ENCODE data around the gene VSIG4. TPM values are rescaled to one million over a fixed set of nuclear protein-coding genes. Genes with fewer than 3 reads are reported as not detected.
"Not testable (repeated sequence)": the region's sequence is repeated elsewhere in the genome, so short reads cannot be mapped to it uniquely, and the experiment has no call there.

Gene VSIG4
- total and polyA plus RNA-seq, 10 of the 15 experiments (the other 5 are each of a cell fraction or from before 2014, with no cell fraction given): 0.05 to 0.36 TPM; not detected in 8

DNA sequence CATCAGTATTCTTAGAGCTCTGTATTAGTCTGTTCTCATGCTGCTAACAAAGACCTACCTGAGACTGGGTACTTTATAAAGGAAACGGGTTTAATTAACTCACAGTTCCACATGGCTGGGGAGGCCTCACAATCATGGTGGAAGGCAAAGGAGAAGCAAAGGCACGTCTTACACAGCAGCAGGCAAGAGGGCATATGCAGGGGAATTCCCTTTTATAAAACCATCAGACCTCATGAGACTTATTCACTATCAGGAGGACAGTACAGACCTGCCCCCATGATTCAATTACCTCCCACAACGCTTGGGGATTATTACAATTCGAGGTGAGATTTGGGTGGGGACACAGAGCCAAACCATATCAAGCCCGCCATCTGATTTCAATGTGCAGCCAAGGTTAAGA is 17.1 kb upstream of the VSIG4 start:
- H3K4me1 ChIP-seq (ENCODE audit: control insufficient read depth, insufficient read depth, low read length); FAIRE-seq; intact Hi-C loops (cut with micrococcal nuclease; ENCODE audit: unreplicated experiment); H2AFZ ChIP-seq (ENCODE audit: control insufficient read depth, low read depth, low read length); POLR2A ChIA-PET; RAD21 ChIA-PET (ENCODE audit: unreplicated experiment); H3K27ac ChIP-seq (ENCODE audit: control insufficient read depth, insufficient read depth); H3K4me2 ChIP-seq (ENCODE audit: control insufficient read depth, insufficient read depth); DNase-seq (ENCODE audit: low read depth, low spot score); BruUV-seq (replicated peaks); H3K27me3 ChIP-seq (replicated peaks in 1 of 2; ENCODE audit: control insufficient read depth in 2 of 2, insufficient read depth in 2 of 2, low read length in 1 of 2); ATAC-seq; H3K9me3 ChIP-seq (replicated peaks; ENCODE audit: control insufficient read depth, insufficient read depth, low read length); H4K20me1 ChIP-seq (ENCODE audit: control insufficient read depth, insufficient read depth); H3K79me2 ChIP-seq (ENCODE audit: control insufficient read depth, insufficient read depth, low read length); H3K36me3 ChIP-seq (ENCODE audit: control insufficient read depth in 2 of 2, insufficient read depth in 2 of 2, low read length in 1 of 2); CTCF ChIA-PET; SMC1A ChIA-PET (ENCODE audit: uncharacterized antibody, unreplicated experiment); H3K9ac ChIP-seq (ENCODE audit: control insufficient read depth, insufficient read depth, low read length); H3K4me3 ChIP-seq: not testable (repeated sequence)
- WGBS (ENCODE audit: insufficient coverage, insufficient replicate concordance, low lambda C conversion rate, missing lambda C conversion rate): 48% methylated on average over 5 of the region's 5 CpGs
- in situ Hi-C loops (cut with MboI): loop anchor here (10.0 kb wide), 1 partner anchor 58 kb away; no protein-coding TSS in a partner anchor

- in situ Hi-C loops (cut with MboI): loop anchor here (10.0 kb wide), 1 partner anchor 60 kb away; no protein-coding TSS in a partner anchor
- Histone ChIP-seq H3K36me3 (ENCODE audit: control insufficient read depth in 2 of 2, insufficient read depth in 2 of 2, low read length in 1 of 2) (no peaks in the 10 kb centered on the region), H3K9ac (ENCODE audit: control insufficient read depth, insufficient read depth, low read length) (no peak overlapping the region), H3K27ac (ENCODE audit: control insufficient read depth, insufficient read depth) (no peak overlapping the region), H3K4me1 (ENCODE audit: control insufficient read depth, insufficient read depth, low read length) (peaks cover 2% of the 10 kb centered on the region; the same call in 1 of the 2 replicates), H3K9me3 (replicated peaks; ENCODE audit: control insufficient read depth, insufficient read depth, low read length) (no peaks in the 10 kb centered on the region; the same call in 2 of the 3 replicates), H3K27me3 (replicated peaks in 1 of 2; ENCODE audit: control insufficient read depth in 2 of 2, insufficient read depth in 2 of 2, low read length in 1 of 2) (no peaks in the 10 kb centered on the region), H3K4me2 (ENCODE audit: control insufficient read depth, insufficient read depth) (no peak overlapping the region), H4K20me1 (ENCODE audit: control insufficient read depth, insufficient read depth) (no peaks in the 10 kb centered on the region), H3K4me3 (no peak overlapping the region), H3K79me2 (ENCODE audit: control insufficient read depth, insufficient read depth, low read length) (no peaks in the 10 kb centered on the region), H2AFZ (ENCODE audit: control insufficient read depth, low read depth, low read length) (no peak overlapping the region)
- intact Hi-C loops (cut with micrococcal nuclease; ENCODE audit: unreplicated experiment): no loop called here
- no peak for DNase-seq (ENCODE audit: low read depth, low spot score)
- no peak for ATAC-seq
- SMC1A ChIA-PET (ENCODE audit: uncharacterized antibody, unreplicated experiment): no interaction called here
- POLR2A ChIA-PET: no interaction called here
- CTCF ChIA-PET: interaction anchor here (0.7 kb wide), 1 partner anchor 24 kb away, joined by 3 read pairs; no protein-coding TSS in a partner anchor
- BruUV-seq (replicated peaks): no TSS peak
- WGBS (ENCODE audit: insufficient coverage, insufficient replicate concordance, low lambda C conversion rate, missing lambda C conversion rate): 49% methylated on average over 4 of the region's 4 CpGs
- no peak for TF ChIP-seq SUPT20H (IDR thresholded peaks at IDR 0.05; ENCODE audit: borderline replicate concordance, control insufficient read depth, low read depth, low read length)
- TF ChIP-seq TCF12 (IDR thresholded peaks at IDR 0.05; ENCODE audit: low read depth, low read length): no peak
- no peak for TF ChIP-seq GATAD2B (conservative IDR thresholded peaks at IDR 0.05; ENCODE audit: low read depth)
- no peak for TF ChIP-seq FOS (IDR thresholded peaks at IDR 0.05; ENCODE audit: borderline replicate concordance, extremely low read depth, insufficient read length)
- TF ChIP-seq ETV6 (conservative IDR thresholded peaks at IDR 0.05 in 1 of 2, IDR thresholded peaks at IDR 0.05 in 1 of 2; ENCODE audit: borderline replicate concordance in 1 of 2, low read depth in 1 of 2): no peak
- TF ChIP-seq SPI1 (IDR thresholded peaks at IDR 0.05; ENCODE audit: borderline replicate concordance, insufficient read depth, low read depth, low read length): no peak
- no peak for TF ChIP-seq NR2F1 (conservative IDR thresholded peaks at IDR 0.05)
- RAD21 ChIA-PET (ENCODE audit: unreplicated experiment): no interaction called here
- no peak for FAIRE-seq
These were observed 15.1 kb upstream of the VSIG4 start for GRCh38 chrX:66054978-66055377.

All from GM12878 (cell line).